Thoracic aorta (tissue), 2 donors: ENCODE measurements around the gene IGF2. TPM values are rescaled to one million over a fixed set of nuclear protein-coding genes. Genes with fewer than 3 reads are reported as not detected.

ENCODE experiments used
- ATAC-seq: fragments of 150-250 bp; one replicate; pipeline ENCODE4 v1.8.0; 2017; ENCODE audit warnings: low read depth; ENCODE audit not compliant: insufficient number of reproducible peaks, low FRiP score
- DNase-seq: peaks from one replicate; pipeline ENCODE4 v3.0.0-alpha.2; 2020; ENCODE audit warnings: low spot score
- H3K27ac ChIP-seq, 2 donors: fragments of 200-600 bp; sonication (generic); 1 replicate in 1 of 2; 2 replicates in 1 of 2; pipeline ENCODE4 v1.5.1; 2016; ENCODE audit warnings: mild to moderate bottlenecking in 2 of 2, moderate library complexity in 2 of 2
- H3K27me3 ChIP-seq: fragments of 200-600 bp; sonication (generic); replicated peaks from 2 replicates; pipeline ENCODE4 v1.6.0; 2016; ENCODE audit warnings: mild to moderate bottlenecking; ENCODE audit not compliant: insufficient read depth
- H3K36me3 ChIP-seq: fragments of 200-600 bp; sonication (generic); one replicate; pipeline ENCODE4 v1.5.1; 2016
- H3K4me1 ChIP-seq, 2 donors: fragments of 200-600 bp; sonication (generic); 1 replicate in 1 of 2; 2 replicates in 1 of 2; pipeline versions ENCODE4 v1.5.1 to v1.6.0; 2016; ENCODE audit warnings: low read depth in 2 of 2, mild to moderate bottlenecking in 1 of 2; ENCODE audit not compliant: control insufficient read depth in 1 of 2
- H3K4me3 ChIP-seq: fragments of 200-600 bp; sonication (generic); 2 replicates; pipeline ENCODE4 v1.5.1; 2016; ENCODE audit warnings: mild to moderate bottlenecking
- H3K9me3 ChIP-seq: fragments of 200-600 bp; sonication (generic); 2 replicates; pipeline ENCODE4 v1.5.1; 2016
- total RNA-seq, 2 donors: library from RNA; depleted of rRNA; stranded (reverse); fragments of >200 nt; gene quantifications; one replicate each; pipeline versions ENCODE4 v1.1.0 to v1.2.3, GENCODE V29; 2016
- TF ChIP-seq, protein P1 (sequence below): fragments of 200-600 bp; sonication (generic); IDR thresholded peaks from one replicate; pipeline ENCODE4 v1.5.1; 2019; ENCODE audit warnings: antibody characterized with exemption

Gene IGF2
- total RNA-seq, 2 donors from 2014 or later, result 31.7 to 39.4 TPM

DNA sequence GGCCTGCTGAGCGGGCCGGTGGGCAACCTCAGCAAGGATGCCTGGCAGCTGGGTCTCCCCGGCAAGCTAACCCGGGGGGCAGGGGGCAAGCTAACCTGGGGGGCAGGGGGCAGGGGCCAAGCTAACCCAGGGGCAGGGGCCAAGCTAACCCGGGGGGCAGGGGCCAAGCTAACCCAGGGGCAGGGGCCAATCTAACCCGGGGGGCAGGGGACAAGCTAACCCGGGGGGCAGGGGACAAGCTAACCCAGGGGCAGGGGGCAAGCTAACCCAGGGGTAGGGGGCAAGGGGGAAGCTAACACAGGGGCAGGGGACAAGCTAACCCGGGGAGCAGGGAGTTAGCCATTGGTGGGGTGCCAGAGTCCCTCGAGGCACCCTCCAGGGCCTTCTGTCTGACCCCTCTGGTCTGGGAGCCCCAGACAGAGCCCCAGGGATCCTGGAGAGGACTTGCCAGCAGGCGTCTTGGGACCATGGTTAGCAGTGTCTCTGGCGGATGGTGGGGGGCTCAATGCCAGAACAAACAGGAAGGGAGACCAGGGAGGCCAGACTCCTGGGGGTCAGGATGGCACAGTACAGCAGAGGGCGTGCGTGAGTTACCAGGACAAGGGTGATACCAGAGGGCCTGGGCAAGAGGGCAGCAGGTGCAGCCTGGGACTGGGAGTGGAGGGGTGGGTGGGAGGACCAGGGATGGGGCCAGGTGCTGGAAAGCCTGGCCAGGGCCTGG, 16.1 kb downstream of the IGF2 start:
- Histone ChIP-seq H3K27me3 (no peaks in the 10 kb centered on the region), H3K4me3 (no peak overlapping the region), H3K27ac (no peak overlapping the region), H3K4me1 (no peaks in the 10 kb centered on the region), H3K36me3 (no peaks in the 10 kb centered on the region), H3K9me3 (no peaks in the 10 kb centered on the region)
- TF ChIP-seq, protein P1, sequence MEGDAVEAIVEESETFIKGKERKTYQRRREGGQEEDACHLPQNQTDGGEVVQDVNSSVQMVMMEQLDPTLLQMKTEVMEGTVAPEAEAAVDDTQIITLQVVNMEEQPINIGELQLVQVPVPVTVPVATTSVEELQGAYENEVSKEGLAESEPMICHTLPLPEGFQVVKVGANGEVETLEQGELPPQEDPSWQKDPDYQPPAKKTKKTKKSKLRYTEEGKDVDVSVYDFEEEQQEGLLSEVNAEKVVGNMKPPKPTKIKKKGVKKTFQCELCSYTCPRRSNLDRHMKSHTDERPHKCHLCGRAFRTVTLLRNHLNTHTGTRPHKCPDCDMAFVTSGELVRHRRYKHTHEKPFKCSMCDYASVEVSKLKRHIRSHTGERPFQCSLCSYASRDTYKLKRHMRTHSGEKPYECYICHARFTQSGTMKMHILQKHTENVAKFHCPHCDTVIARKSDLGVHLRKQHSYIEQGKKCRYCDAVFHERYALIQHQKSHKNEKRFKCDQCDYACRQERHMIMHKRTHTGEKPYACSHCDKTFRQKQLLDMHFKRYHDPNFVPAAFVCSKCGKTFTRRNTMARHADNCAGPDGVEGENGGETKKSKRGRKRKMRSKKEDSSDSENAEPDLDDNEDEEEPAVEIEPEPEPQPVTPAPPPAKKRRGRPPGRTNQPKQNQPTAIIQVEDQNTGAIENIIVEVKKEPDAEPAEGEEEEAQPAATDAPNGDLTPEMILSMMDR, result no peak
- no peak for DNase-seq
- no peak for ATAC-seq

GRCh38 chr11:2122222-2122906, 16.8 kb downstream of the IGF2 start:
- no peak overlapping the region for H3K4me3 ChIP-seq
- no peak overlapping the region for H3K27ac ChIP-seq
- H3K27me3 ChIP-seq, result no peaks in the 10 kb centered on the region
- DNase-seq, result no peak
- H3K4me1 ChIP-seq, result no peaks in the 10 kb centered on the region
- H3K36me3 ChIP-seq, result no peaks in the 10 kb centered on the region
- H3K9me3 ChIP-seq, result peaks cover 2% of the 10 kb centered on the region
- TF ChIP-seq, protein P1, result no peak
- no peak for ATAC-seq

DNA sequence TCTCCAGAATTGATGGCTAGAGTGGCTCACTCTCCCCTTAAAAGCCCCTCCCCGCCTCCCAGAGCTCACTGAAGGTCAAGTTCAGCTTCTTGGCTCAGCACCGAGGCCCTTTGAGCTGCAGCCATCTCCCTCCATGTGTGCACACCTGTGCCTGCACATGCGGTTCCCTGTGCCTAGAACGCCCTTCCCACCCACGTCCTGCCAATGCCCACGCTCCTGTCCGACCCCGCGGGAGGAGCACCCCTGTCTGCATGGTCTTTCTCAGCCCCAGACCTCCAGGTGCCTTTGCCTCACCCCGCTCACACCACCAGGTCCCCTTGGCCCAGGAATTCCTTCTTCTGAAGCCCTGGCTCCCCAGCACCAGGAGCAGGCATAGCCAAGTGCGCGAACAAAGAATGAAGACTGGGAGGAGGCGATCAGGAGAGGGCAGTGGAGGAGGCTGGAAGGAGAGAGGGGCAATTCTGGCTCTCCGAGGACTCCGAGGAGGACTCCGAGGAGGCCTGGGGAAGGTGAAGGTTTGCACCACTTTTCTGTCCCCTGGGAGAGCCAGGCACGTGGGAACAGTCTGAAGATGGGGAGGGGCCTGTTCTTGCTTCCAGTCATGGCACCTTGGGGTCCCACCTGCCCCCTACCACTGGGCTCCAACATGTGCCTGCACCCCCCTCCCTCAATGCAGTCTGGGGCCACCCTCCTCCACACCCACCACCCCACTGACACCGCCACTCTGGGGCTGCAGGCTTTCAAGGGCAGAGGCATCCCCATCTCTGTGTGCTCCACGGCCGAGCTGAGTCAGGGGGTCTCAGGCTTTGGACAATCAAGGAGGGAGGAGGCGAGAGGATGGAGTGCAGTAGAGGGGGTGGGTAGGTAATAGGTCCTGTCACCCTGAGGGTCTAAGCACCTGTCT, 17.7 kb downstream of the IGF2 start:
- Histone ChIP-seq H3K27ac (no peak overlapping the region), H3K27me3 (no peaks in the 10 kb centered on the region), H3K4me1 (no peaks in the 10 kb centered on the region), H3K36me3 (no peaks in the 10 kb centered on the region), H3K9me3 (peaks cover 7% of the 10 kb centered on the region), H3K4me3 (no peak overlapping the region)
- TF ChIP-seq, protein P1, result no peak
- ATAC-seq (no peak), DNase-seq (no peak)

DNA sequence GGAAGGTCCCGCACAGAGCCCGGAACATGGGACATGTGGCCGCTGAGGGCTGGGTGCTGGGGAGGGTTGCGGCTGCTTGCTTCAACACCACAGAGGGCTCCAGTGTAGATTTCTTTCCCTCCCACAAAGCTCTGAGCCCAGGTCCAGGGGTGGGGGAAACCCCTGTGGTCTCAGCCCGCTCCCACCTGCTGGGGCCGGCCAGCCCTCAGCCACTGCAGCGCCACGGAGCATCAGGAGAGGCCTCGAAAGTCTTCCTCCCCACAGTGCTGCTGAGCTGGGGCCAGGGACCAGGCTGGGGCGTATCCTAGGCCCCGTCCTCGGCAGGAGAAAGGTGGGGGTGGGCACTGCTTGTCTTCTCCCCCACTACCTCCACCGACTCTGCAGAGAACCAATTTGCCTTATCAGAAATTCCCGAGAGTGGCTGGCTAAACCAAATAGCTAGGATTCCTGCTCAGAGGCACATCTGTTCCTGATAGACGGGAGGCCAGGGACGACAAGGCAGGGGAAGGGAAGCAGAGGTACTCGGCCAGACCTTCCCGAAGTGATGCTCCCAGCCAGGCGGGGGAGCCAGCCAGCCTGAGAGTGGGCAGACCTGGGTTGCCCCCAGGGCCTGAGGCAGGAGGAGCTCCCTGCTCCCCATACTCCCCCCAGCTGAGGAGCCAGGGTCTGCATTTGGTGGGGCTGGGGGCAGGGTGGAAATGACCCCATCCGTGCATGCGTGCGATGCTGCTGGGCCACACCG, 18.7 kb downstream of the IGF2 start:
- no peak overlapping the region for H3K27ac ChIP-seq
- DNase-seq, result no peak
- no peaks in the 10 kb centered on the region for H3K4me1 ChIP-seq
- no peak overlapping the region for H3K4me3 ChIP-seq
- no peak for ATAC-seq
- TF ChIP-seq, protein P1, result no peak
- H3K27me3 ChIP-seq, result no peaks in the 10 kb centered on the region
- no peaks in the 10 kb centered on the region for H3K36me3 ChIP-seq
- H3K9me3 ChIP-seq, result peaks cover 9% of the 10 kb centered on the region
